H9 (cell line): Measurements from ENCODE around the gene ADPRH. TPM values are rescaled to one million over a fixed set of nuclear protein-coding genes. Genes with fewer than 3 reads are reported as not detected.

ENCODE experiments used
- DNase-seq: peaks from one replicate; pipeline ENCODE4 v3.0.0-alpha.2; 2017
- H2AFZ ChIP-seq: one replicate; pipeline ENCODE4 v1.6.1; 2013; ENCODE audit warnings: mild to moderate bottlenecking, low read length, control low read depth, moderate library complexity
- H2AK5ac ChIP-seq: 2 replicates; pipeline ENCODE4 v1.6.1; 2013; ENCODE audit warnings: low read length, control low read depth, mixed read lengths; ENCODE audit not compliant: insufficient read length
- H2BK120ac ChIP-seq: one replicate; pipeline ENCODE4 v1.6.1; 2013; ENCODE audit warnings: low read depth, mild to moderate bottlenecking, low read length, control low read depth, inconsistent platforms; ENCODE audit not compliant: poor library complexity, severe bottlenecking
- H2BK12ac ChIP-seq: 2 replicates; pipeline ENCODE4 v1.6.1; 2013; ENCODE audit warnings: low read length, control low read depth, mixed read lengths, low read depth; ENCODE audit not compliant: insufficient read length
- H2BK15ac ChIP-seq: 2 replicates; pipeline ENCODE4 v1.6.1; 2013; ENCODE audit warnings: low read depth, low read length, control low read depth
- H2BK20ac ChIP-seq: one replicate; pipeline ENCODE4 v1.6.1; 2013; ENCODE audit warnings: low read depth, mild to moderate bottlenecking, low read length, control low read depth, inconsistent platforms; ENCODE audit not compliant: poor library complexity, severe bottlenecking
- H2BK5ac ChIP-seq: 2 replicates; pipeline ENCODE4 v1.6.1; 2013; ENCODE audit warnings: low read length, control low read depth, mixed read lengths; ENCODE audit not compliant: insufficient read length
- H3K14ac ChIP-seq: 2 replicates; pipeline ENCODE4 v1.6.1; 2013; ENCODE audit warnings: low read length, control low read depth; ENCODE audit not compliant: insufficient read depth
- H3K18ac ChIP-seq: 2 replicates; pipeline ENCODE4 v1.6.1; 2013; ENCODE audit warnings: low read depth, mild to moderate bottlenecking, mixed read lengths, low read length, control low read depth; ENCODE audit not compliant: insufficient read length
- H3K23ac ChIP-seq: 2 replicates; pipeline ENCODE4 v1.6.1; 2013; ENCODE audit warnings: low read length, control low read depth, mixed read lengths, low read depth; ENCODE audit not compliant: insufficient read length
- H3K23me2 ChIP-seq: 2 replicates; pipeline ENCODE4 v1.6.1; 2013; ENCODE audit warnings: low read depth, mild to moderate bottlenecking, mixed read lengths, low read length, control low read depth; ENCODE audit not compliant: insufficient read length, poor library complexity, severe bottlenecking
- H3K27ac ChIP-seq: 2 replicates; pipeline ENCODE4 v1.5.1; 2013; ENCODE audit warnings: low read length, control low read depth, mixed read lengths, low read depth; ENCODE audit not compliant: insufficient read length
- H3K27me3 ChIP-seq: 2 replicates; pipeline ENCODE4 v1.6.1; 2013; ENCODE audit warnings: low read length, control low read depth, inconsistent platforms; ENCODE audit not compliant: insufficient read depth
- H3K4ac ChIP-seq: 2 replicates; pipeline ENCODE4 v1.6.1; 2013; ENCODE audit warnings: low read depth, mild to moderate bottlenecking, control low read depth, inconsistent platforms, low read length, moderate library complexity
- H3K4me1 ChIP-seq: 2 replicates; pipeline ENCODE4 v1.6.1; 2013; ENCODE audit warnings: low read length, control low read depth, inconsistent platforms; ENCODE audit not compliant: insufficient read depth
- H3K4me2 ChIP-seq: 2 replicates; pipeline ENCODE4 v1.6.1; 2013; ENCODE audit warnings: low read length, control low read depth, mixed read lengths; ENCODE audit not compliant: insufficient read length, insufficient read depth
- H3K56ac ChIP-seq: 2 replicates; pipeline ENCODE4 v1.6.1; 2013; ENCODE audit warnings: low read depth, mild to moderate bottlenecking, mixed read lengths, low read length, control low read depth; ENCODE audit not compliant: insufficient read length
- H3K79me1 ChIP-seq: 2 replicates; pipeline ENCODE4 v1.6.1; 2013; ENCODE audit warnings: low read depth, mild to moderate bottlenecking, moderate library complexity, low read length, control low read depth, inconsistent platforms; ENCODE audit not compliant: insufficient read depth, poor library complexity, severe bottlenecking
- H3K79me2 ChIP-seq: 2 replicates; pipeline ENCODE4 v1.6.1; 2013; ENCODE audit warnings: low read length, control low read depth, inconsistent platforms; ENCODE audit not compliant: insufficient read depth
- H3K9ac ChIP-seq: 2 replicates; pipeline ENCODE4 v1.6.1; 2013; ENCODE audit warnings: low read length, control low read depth, mixed read lengths; ENCODE audit not compliant: insufficient read length; ENCODE audit errors: extremely low read depth
- H3K9me3 ChIP-seq: one replicate; pipeline ENCODE4 v1.6.1; 2013; ENCODE audit warnings: low read depth, low read length, inconsistent platforms; ENCODE audit not compliant: control insufficient read depth
- H3T11ph ChIP-seq: one replicate; pipeline ENCODE4 v1.6.1; 2013; ENCODE audit warnings: mild to moderate bottlenecking, low read length, control low read depth, inconsistent platforms
- H4K20me1 ChIP-seq: one replicate; pipeline ENCODE4 v1.6.1; 2013; ENCODE audit not compliant: control insufficient read depth, insufficient read length, insufficient read depth
- H4K5ac ChIP-seq: 2 replicates; pipeline ENCODE4 v1.6.1; 2013; ENCODE audit warnings: low read depth, mild to moderate bottlenecking, mixed read lengths, low read length, control low read depth; ENCODE audit not compliant: insufficient read length
- H4K8ac ChIP-seq: replicated peaks from 2 replicates; pipeline ENCODE4 v1.6.1; 2013; ENCODE audit warnings: low read length, control low read depth, mixed read lengths, low read depth; ENCODE audit not compliant: insufficient read length
- H4K91ac ChIP-seq: 2 replicates; pipeline ENCODE4 v1.6.1; 2013; ENCODE audit warnings: low read depth, mild to moderate bottlenecking, moderate library complexity, mixed read lengths, low read length, control low read depth; ENCODE audit not compliant: insufficient read length
- H3K27ac Mint-ChIP-seq, 3 experiments: 2 replicates in 2 of 3; 3 replicates in 1 of 3; pipeline ENCODE4 v1.8.0; 2020 to 2021; ENCODE audit warnings: mixed read lengths in 3 of 3, mild to moderate bottlenecking in 1 of 3, moderate library complexity in 1 of 3
- H3K27me3 Mint-ChIP-seq: 2 replicates; pipeline ENCODE4 v1.8.0; 2021; ENCODE audit warnings: low read depth, mild to moderate bottlenecking, moderate library complexity, mixed read lengths
- H3K36me3 Mint-ChIP-seq, 3 experiments: 2 replicates in 2 of 3; 3 replicates in 1 of 3; pipeline ENCODE4 v1.8.0; 2020 to 2021; ENCODE audit warnings: low read depth in 3 of 3, mixed read lengths in 3 of 3; ENCODE audit not compliant: insufficient read depth in 1 of 3
- H3K4me1 Mint-ChIP-seq, 2 experiments: 2 replicates each; pipeline ENCODE4 v1.8.0; 2020; ENCODE audit warnings: mixed read lengths in 2 of 2
- H3K4me3 Mint-ChIP-seq, 2 experiments: 2 replicates in 1 of 2; 3 replicates in 1 of 2; pipeline ENCODE4 v1.8.0; 2020 to 2021; ENCODE audit warnings: mild to moderate bottlenecking in 2 of 2, mixed read lengths in 2 of 2, moderate library complexity in 1 of 2
- H3K9me3 Mint-ChIP-seq, 2 experiments: 2 replicates in 1 of 2; 3 replicates in 1 of 2; pipeline ENCODE4 v1.8.0; 2020; ENCODE audit warnings: mild to moderate bottlenecking in 2 of 2, mixed read lengths in 2 of 2, moderate library complexity in 1 of 2
- WGBS: extraction: QIAGEN DNeasy Blood & Tissue Kit; methylation state at CpG from one replicate; pipeline ENCODE4 v1.1.7; 2013; ENCODE audit warnings: missing lambda C conversion rate, low lambda C conversion rate, mixed read lengths; ENCODE audit not compliant: insufficient read length; ENCODE audit errors: extremely low coverage; 5-methylcytosine and 5-hydroxymethylcytosine counted together
- total RNA-seq: library from RNA; stranded (reverse); gene quantifications from 2 replicates; pipeline ENCODE4 v1.2.1, GENCODE V29; 2021
- TF ChIP-seq, protein P1 (sequence below): fragments of 200-600 bp; sonication (generic); conservative IDR thresholded peaks from 3 replicates; pipeline ENCODE4 v1.8.0; 2021; ENCODE audit warnings: antibody characterized with exemption, mild to moderate bottlenecking

ADPRH gene
- total RNA-seq, 1 experiment from 2014 or later = 3.1 TPM

DNA sequence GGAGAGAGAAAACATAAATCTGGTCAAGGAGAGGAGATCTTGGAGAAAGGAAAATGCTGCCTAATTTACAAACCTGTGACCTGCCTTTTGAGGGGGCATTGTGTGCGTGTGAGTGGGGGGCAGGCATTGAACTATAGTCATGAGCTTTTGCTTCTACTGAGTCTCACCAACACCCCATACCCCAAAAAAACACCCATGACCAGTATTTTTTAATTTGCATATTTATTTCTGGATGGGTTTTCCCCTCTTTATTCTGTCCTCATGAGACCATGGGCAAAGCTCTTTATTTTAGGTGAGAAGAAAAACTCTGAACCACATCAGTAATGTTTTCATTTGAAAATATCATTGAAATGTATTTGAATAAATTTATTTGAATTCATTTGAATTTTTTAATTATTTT is 40.5 kb upstream of the ADPRH start:
- H3K4me1 Mint-ChIP-seq = no peaks in the 10 kb centered on the region
- DNase-seq = no peak
- Histone ChIP-seq H3K23ac (no peak overlapping the region), H3K4me2 (no peak overlapping the region), H3K9me3 (no peaks in the 10 kb centered on the region), H3K27me3 (no peaks in the 10 kb centered on the region), H3K56ac (no peak overlapping the region), H3K23me2 (no peaks in the 10 kb centered on the region), H3K4ac (no peak overlapping the region), H2BK12ac (no peak overlapping the region), H4K5ac (no peak overlapping the region), H3K4me1 (no peaks in the 10 kb centered on the region), H3T11ph (no peak overlapping the region), H2BK120ac (no peak overlapping the region), H2BK5ac (no peak overlapping the region), H2BK15ac (no peak overlapping the region), H2AK5ac (no peak overlapping the region), H3K18ac (no peak overlapping the region), H2BK20ac (no peak overlapping the region), H3K14ac (no peak overlapping the region), H2AFZ (no peak overlapping the region), H3K79me1 (no peaks in the 10 kb centered on the region), H4K8ac (no peak overlapping the region), H3K79me2 (no peaks in the 10 kb centered on the region), H4K20me1 (no peaks in the 10 kb centered on the region), H3K9ac (no peak overlapping the region), H3K27ac (no peak overlapping the region), H4K91ac (no peak overlapping the region)
- H3K27ac Mint-ChIP-seq = no peak overlapping the region
- no peaks in the 10 kb centered on the region for H3K9me3 Mint-ChIP-seq
- H3K27me3 Mint-ChIP-seq = no peaks in the 10 kb centered on the region
- no peaks in the 10 kb centered on the region for H3K36me3 Mint-ChIP-seq
- TF ChIP-seq, protein P1, sequence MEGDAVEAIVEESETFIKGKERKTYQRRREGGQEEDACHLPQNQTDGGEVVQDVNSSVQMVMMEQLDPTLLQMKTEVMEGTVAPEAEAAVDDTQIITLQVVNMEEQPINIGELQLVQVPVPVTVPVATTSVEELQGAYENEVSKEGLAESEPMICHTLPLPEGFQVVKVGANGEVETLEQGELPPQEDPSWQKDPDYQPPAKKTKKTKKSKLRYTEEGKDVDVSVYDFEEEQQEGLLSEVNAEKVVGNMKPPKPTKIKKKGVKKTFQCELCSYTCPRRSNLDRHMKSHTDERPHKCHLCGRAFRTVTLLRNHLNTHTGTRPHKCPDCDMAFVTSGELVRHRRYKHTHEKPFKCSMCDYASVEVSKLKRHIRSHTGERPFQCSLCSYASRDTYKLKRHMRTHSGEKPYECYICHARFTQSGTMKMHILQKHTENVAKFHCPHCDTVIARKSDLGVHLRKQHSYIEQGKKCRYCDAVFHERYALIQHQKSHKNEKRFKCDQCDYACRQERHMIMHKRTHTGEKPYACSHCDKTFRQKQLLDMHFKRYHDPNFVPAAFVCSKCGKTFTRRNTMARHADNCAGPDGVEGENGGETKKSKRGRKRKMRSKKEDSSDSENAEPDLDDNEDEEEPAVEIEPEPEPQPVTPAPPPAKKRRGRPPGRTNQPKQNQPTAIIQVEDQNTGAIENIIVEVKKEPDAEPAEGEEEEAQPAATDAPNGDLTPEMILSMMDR = no peak
- no CpG with 5 or more reads among the region's 1 CpG for WGBS
- H3K4me3 Mint-ChIP-seq = no peak overlapping the region
